ENCODE measurements around the gene LSM11. TPM values are rescaled to one million over a fixed set of nuclear protein-coding genes. Genes with fewer than 3 reads are reported as not detected.

LSM11 gene
- total RNA-seq (2012; rRNA removed) (3.0 and 3.9 TPM in 2 replicates), polyA plus RNA-seq (2012; rRNA removed) (0.92 and 1.4 TPM in 2 replicates), Bru-seq, nascent RNA (percentile 59 among the genes with signal in this experiment), BruChase-seq, experiment 1, labeled RNA remaining after a 6-hour chase (percentile 47 among the genes with signal in this experiment), BruChase-seq, experiment 2, labeled RNA remaining after a 2-hour chase (percentile 59 among the genes with signal in this experiment)
- 0.30 and 0.45 TPM in 2 replicates for polyA plus RNA-seq (2012; cell fraction: cytosol; rRNA removed)
- polyA plus RNA-seq (2012; cell fraction: nucleus; rRNA removed; ENCODE audit: low replicate concordance) = 0.65 and 3.0 TPM in 2 replicates
- long read RNA-seq, full-length matches to known transcripts = 4 of 4 reads
- long read RNA-seq, partial matches to known transcripts = 0 of 4 reads
- long read RNA-seq, other reads (novel, unspliced or antisense) = 0 of 4 reads

- peaks cover 16 to 29% of the 10 kb centered on the region in 2 experiments for H3K79me1 ChIP-seq (ENCODE audit: low read depth in 1 of 2, low read length in 2 of 2)
- peak within 1 kb of the TSS; percentile 68 for H3K4ac ChIP-seq (ENCODE audit: low read depth, low read length)
- peak within 1 kb of the TSS; percentile 85 for H3K4me2 ChIP-seq (ENCODE audit: low read depth, low read length)
- H2AK5ac ChIP-seq (ENCODE audit: low read depth, low read length) = peak within 1 kb of the TSS; percentile 11; the same call in 1 of the 2 replicates
- no peaks in the 10 kb centered on the region for H3K9me3 ChIP-seq (ENCODE audit: control insufficient read depth, insufficient read depth, low read length)
- peak within 1 kb of the TSS; percentile 10; the same call in 1 of the 2 replicates for H4K5ac ChIP-seq (ENCODE audit: low read depth, low read length)
- no peak within 1 kb of the TSS for H2BK120ac ChIP-seq (ENCODE audit: low read depth, low read length)
- H3K4me1 ChIP-seq (ENCODE audit: control insufficient read depth, insufficient read depth, low read length) = peaks cover under 1% of the 10 kb centered on the region
- peak within 1 kb of the TSS; percentile 76 for H3K9ac ChIP-seq (ENCODE audit: low read depth, low read length)
- CTCF ChIA-PET = interaction anchor here (0.6 to 1.9 kb wide), 14 partner anchors 11 to 489 kb away, joined by 3 to 14 read pairs (median 3); partner anchors contain the start of gene THG1L
- H3K36me3 ChIP-seq (ENCODE audit: control insufficient read depth, insufficient read depth, low read length) = peaks cover 4% of the 10 kb centered on the region
- H3K14ac ChIP-seq (replicated peaks; ENCODE audit: low read depth, low read length) = peak within 1 kb of the TSS; percentile 74
- POLR2A ChIA-PET (ENCODE audit: unreplicated experiment) = no interaction called here
- intact Hi-C loops (cut with micrococcal nuclease) = loop anchor here (1.0 to 5.0 kb wide), 4 partner anchors 312 to 596 kb away; no protein-coding TSS in a partner anchor
- peak within 1 kb of the TSS; percentile 98 for H2AFZ ChIP-seq (replicated peaks; ENCODE audit: low read length, poor library complexity)
- H2BK20ac ChIP-seq (ENCODE audit: low read depth, low read length) = no peak within 1 kb of the TSS
- DNase-seq (peak; percentile 72), ATAC-seq (ENCODE audit: low read depth) (peak; percentile 98)
- 0% methylated on average over 36 of the region's 79 CpGs; no CpG with 5 or more reads in 1 of the 2 experiments for WGBS, 2 experiments (ENCODE audit: extremely low coverage in 2 of 2, insufficient read length in 1 of 2)
- H3K18ac ChIP-seq (ENCODE audit: low read depth, low read length) = no peak within 1 kb of the TSS
- peak within 1 kb of the TSS; percentile 28 for H2BK5ac ChIP-seq (ENCODE audit: low read depth, low read length, poor library complexity, severe bottlenecking)
- H3K23ac ChIP-seq (ENCODE audit: low read depth, low read length) = peak within 1 kb of the TSS; percentile 84
- peak within 1 kb of the TSS; percentile 83 for H2AK9ac ChIP-seq (replicated peaks; ENCODE audit: low read depth, low read length, poor library complexity)
- dilution Hi-C loops (cut with HindIII; ENCODE audit: low sequenced_read_pairs, unreplicated experiment) = no loop called here
- H3K9me1 ChIP-seq (ENCODE audit: insufficient read depth, low read length) = peaks cover 2% of the 10 kb centered on the region; the same call in 1 of the 2 replicates
- peak within 1 kb of the TSS; percentile 23 to 69; a peak in 1 of 4 replicates for H4K8ac ChIP-seq (ENCODE audit: low read depth in 2 of 2, low read length in 2 of 2)
- H3K27me3 ChIP-seq (ENCODE audit: control insufficient read depth, insufficient read depth, low read length) = no peaks in the 10 kb centered on the region
- peak within 1 kb of the TSS; percentile 43; the same call in 1 of the 2 replicates for H3K56ac ChIP-seq (ENCODE audit: extremely low read depth, insufficient read depth, low read length)
- peak within 1 kb of the TSS; percentile 72 for H3K4me3 ChIP-seq (ENCODE audit: insufficient read depth, low read depth, low read length)
- H4K91ac ChIP-seq (ENCODE audit: insufficient read depth, low read depth, low read length) = peak within 1 kb of the TSS; percentile 27; the same call in 1 of the 2 replicates
- TF ChIP-seq MXI1 (IDR thresholded peaks at IDR 0.05; ENCODE audit: borderline replicate concordance, low read depth, low read length) (peak; percentile 79), MAFK (IDR thresholded peaks at IDR 0.05; ENCODE audit: low read depth, low read length) (no peak), MAZ (IDR thresholded peaks at IDR 0.05; ENCODE audit: borderline replicate concordance, low read depth, low read length) (peak; percentile 86; the same call in 1 of the 2 replicates), SMC3 (IDR thresholded peaks at IDR 0.05; ENCODE audit: low read depth, low read length) (peak; percentile 87), CTCF (conservative IDR thresholded peaks at IDR 0.05; ENCODE audit: low read depth, low read length) (peak; percentile 100; the same call in 1 of the 2 replicates), CEBPB (IDR thresholded peaks at IDR 0.05; ENCODE audit: low read depth, low read length) (0 out of 2 replicates have a peak, but pooled peaks have one; percentile 3), POLR2A (IDR thresholded peaks at IDR 0.05; ENCODE audit: low read depth, low read length) (0 out of 2 replicates have a peak, but pooled peaks have one; percentile 48), RCOR1 (IDR thresholded peaks at IDR 0.05; ENCODE audit: insufficient replicate concordance, low read length) (no peak), RAD21 (IDR thresholded peaks at IDR 0.05; ENCODE audit: low read length) (peak; percentile 86), FOS (IDR thresholded peaks at IDR 0.05; ENCODE audit: low read depth, low read length) (0 out of 2 replicates have a peak, but pooled peaks have one; percentile 7)
- TF ChIP-seq, protein P1, sequence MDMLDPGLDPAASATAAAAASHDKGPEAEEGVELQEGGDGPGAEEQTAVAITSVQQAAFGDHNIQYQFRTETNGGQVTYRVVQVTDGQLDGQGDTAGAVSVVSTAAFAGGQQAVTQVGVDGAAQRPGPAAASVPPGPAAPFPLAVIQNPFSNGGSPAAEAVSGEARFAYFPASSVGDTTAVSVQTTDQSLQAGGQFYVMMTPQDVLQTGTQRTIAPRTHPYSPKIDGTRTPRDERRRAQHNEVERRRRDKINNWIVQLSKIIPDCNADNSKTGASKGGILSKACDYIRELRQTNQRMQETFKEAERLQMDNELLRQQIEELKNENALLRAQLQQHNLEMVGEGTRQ (IDR thresholded peaks at IDR 0.05; ENCODE audit: low read depth, low read length) = no peak
- H2BK15ac ChIP-seq (ENCODE audit: low read depth, low read length) = no peak within 1 kb of the TSS
- BruUV-seq (replicated peaks) = no TSS peak
- in situ Hi-C loops (cut with MboI; ENCODE audit: low sequenced_read_pairs) = loop anchor here (10.0 kb wide), 1 partner anchor 599 kb away; the partner anchor contains the start of gene MED7
- H3K27ac ChIP-seq (ENCODE audit: insufficient read depth, low read length) = peak within 1 kb of the TSS; percentile 52; the same call in 1 of the 2 replicates
- H4K20me1 ChIP-seq (ENCODE audit: insufficient read depth, low read length) = no peaks in the 10 kb centered on the region
Observed at GRCh38 chr5:157743163-157744050, at the start of gene LSM11. Gene LSM11, plus strand, starts transcription at chr5:157743712. Its CDS starts 39 bp downstream, at chr5:157743751.
